K562 treated with DMSO at 1 percent for 12 hours (cell line): Measurements from ENCODE around the gene TMOD3. TPM values are rescaled to one million over a fixed set of nuclear protein-coding genes. Genes with fewer than 3 reads are reported as not detected.

Source experiments
- total RNA-seq: library from RNA; unstranded; fragments of 300-600 nt; gene quantifications from 2 replicates; pipeline ENCODE4 v1.2.3, GENCODE V29; 2022; ENCODE audit not compliant: insufficient read depth

TMOD3 gene
- 8.1 and 15.8 TPM in 2 replicates for total RNA-seq

GRCh38 chr15:51829376-51830275, at the start of gene TMOD3:
TMOD3 (plus strand) TSS chr15:51829653; CDS start chr15:51862885, 33,232 bp downstream.

Other genes starting within 250 kb of the TMOD3 start
- 16.3 and 72.6 TPM in 2 replicates for gene DMXL2, start 206.9 kb upstream of the TMOD3 start, total RNA-seq
- 4.3 and 10.2 TPM in 2 replicates for gene SCG3, start 148.2 kb upstream of the TMOD3 start, total RNA-seq
- gene LYSMD2, start 92.0 kb upstream of the TMOD3 start, total RNA-seq: 7.2 and 10.2 TPM in 2 replicates
- gene TMOD2, start 78.1 kb upstream of the TMOD3 start, total RNA-seq: 1.7 and 6.4 TPM in 2 replicates
- 16.6 and 25.9 TPM in 2 replicates for gene LEO1, start 142.1 kb downstream of the TMOD3 start, total RNA-seq
- gene MAPK6, start 189.6 kb downstream of the TMOD3 start, total RNA-seq: 9.3 and 42.9 TPM in 2 replicates